Measurements from ENCODE around the gene TMCO1.
"Not testable (repeated sequence)": the region's sequence is repeated elsewhere in the genome, so short reads cannot be mapped to it uniquely, and the experiment has no call there.

GRCh38 chr1:165701922-165702321 lies 66.7 kb downstream of the TMCO1 start:
- not testable (repeated sequence) for TF ChIP-seq CTCF, POLR2AphosphoS5, POLR2A (IDR thresholded peaks at IDR 0.05)

Measured in suprapubic skin (tissue), 4 donors.